ENCODE results near the gene SSC4D.
"Not testable (repeated sequence)": the region's sequence is repeated elsewhere in the genome, so short reads cannot be mapped to it uniquely, and the experiment has no call there.

- TF ChIP-seq CTCF (IDR thresholded peaks at IDR 0.05; ENCODE audit: low read depth, low read length); EZH2phosphoT487 (IDR thresholded peaks at IDR 0.05; ENCODE audit: low read depth): not testable (repeated sequence)
Measured at GRCh38 chr7:76440404-76440803, 30.9 kb upstream of the SSC4D start.
